WTC11 (cell line): ENCODE data around the gene CCSER1. TPM values are rescaled to one million over a fixed set of nuclear protein-coding genes. Genes with fewer than 3 reads are reported as not detected.

ENCODE experiments used
- ATAC-seq: fragments of 200-7000 bp; cut with Tn5 transposase; 2 replicates; pipeline ENCODE4 v1.10.0; 2021; ENCODE audit warnings: mild to moderate bottlenecking, moderate library complexity
- CTCF ChIA-PET: fragments of 300-600 bp; sonication (Branson Sonifier 250); formaldehyde crosslinking; loops from one replicate; lab custom pipeline; 2021; ENCODE audit warnings: antibody characterized with exemption; lab: Charles Lee
- POLR2A ChIA-PET: fragments of 350-600 bp; sonication (Branson Sonifier 250); formaldehyde crosslinking; loops from one replicate; lab custom pipeline; 2021; ENCODE audit warnings: antibody characterized with exemption; lab: Charles Lee
- DNase-seq: peaks from one replicate; pipeline ENCODE4 v3.0.0; 2021; ENCODE audit warnings: low spot score
- H3K27ac Mint-ChIP-seq: 2 replicates; pipeline ENCODE4 v1.8.0; 2021; ENCODE audit warnings: mixed read lengths
- H3K27me3 Mint-ChIP-seq: 2 replicates; pipeline ENCODE4 v1.8.0; 2021; ENCODE audit warnings: low read depth, mild to moderate bottlenecking, moderate library complexity, mixed read lengths
- H3K36me3 Mint-ChIP-seq: 2 replicates; pipeline ENCODE4 v1.8.0; 2021; ENCODE audit warnings: mixed read lengths
- H3K4me1 Mint-ChIP-seq: 2 replicates; pipeline ENCODE4 v1.8.0; 2022; ENCODE audit warnings: mixed read lengths
- H3K4me3 Mint-ChIP-seq: 2 replicates; pipeline ENCODE4 v1.8.0; 2021; ENCODE audit warnings: mild to moderate bottlenecking, moderate library complexity, mixed read lengths
- H3K9me3 Mint-ChIP-seq: 2 replicates; pipeline ENCODE4 v1.8.0; 2021; ENCODE audit warnings: mixed read lengths
- CBFB ChIP-seq: sonication (generic); formaldehyde crosslinking; IDR thresholded peaks from 2 replicates; pipeline ENCODE4 v1.8.1; 2022; ENCODE audit warnings: mild to moderate bottlenecking, low read depth, missing genetic modification reagents
- CREB1 ChIP-seq: sonication (generic); formaldehyde crosslinking; IDR thresholded peaks from 2 replicates; pipeline ENCODE4 v1.8.0; 2023; ENCODE audit warnings: mild to moderate bottlenecking, missing genetic modification reagents
- FOXJ3 ChIP-seq: sonication (generic); formaldehyde crosslinking; IDR thresholded peaks from 2 replicates; pipeline ENCODE4 v1.9.0; 2021; ENCODE audit warnings: missing genetic modification reagents, mild to moderate bottlenecking, borderline replicate concordance
- HMGA2 ChIP-seq: fragments of 250-450 bp; sonication (Bioruptor Pico); IDR thresholded peaks from 2 replicates; pipeline ENCODE4 v1.4.0; 2021; ENCODE audit warnings: mild to moderate bottlenecking, moderate library complexity
- MXD4 ChIP-seq: fragments of 250-450 bp; sonication (Bioruptor Pico); IDR thresholded peaks from 2 replicates; pipeline ENCODE4 v1.8.0; 2021; ENCODE audit warnings: mild to moderate bottlenecking, moderate library complexity, borderline replicate concordance
- MYBL2 ChIP-seq: sonication (generic); formaldehyde crosslinking; IDR thresholded peaks from 2 replicates; pipeline ENCODE4 v1.8.1; 2023; ENCODE audit warnings: mild to moderate bottlenecking, moderate library complexity, missing genetic modification reagents
- NR2C2 ChIP-seq: sonication (generic); formaldehyde crosslinking; IDR thresholded peaks from 2 replicates; pipeline ENCODE4 v1.8.0; 2022; ENCODE audit warnings: mild to moderate bottlenecking, missing genetic modification reagents
- PRRX2 ChIP-seq: fragments of 250-450 bp; sonication (Bioruptor Pico); IDR thresholded peaks from 2 replicates; pipeline ENCODE4 v1.8.0; 2021; ENCODE audit warnings: mild to moderate bottlenecking
- SP1 ChIP-seq: sonication (generic); formaldehyde crosslinking; conservative IDR thresholded peaks from 2 replicates; pipeline ENCODE4 v1.8.1; 2022; ENCODE audit warnings: missing genetic modification reagents
- ZBTB21 ChIP-seq: sonication (generic); formaldehyde crosslinking; IDR thresholded peaks from 2 replicates; pipeline ENCODE4 v1.8.1; 2023; ENCODE audit warnings: mild to moderate bottlenecking, missing genetic modification reagents, borderline replicate concordance
- ZNF396 ChIP-seq: fragments of 250-450 bp; sonication (Bioruptor Pico); IDR thresholded peaks from 2 replicates; pipeline ENCODE4 v1.8.0; 2021; ENCODE audit warnings: mild to moderate bottlenecking, moderate library complexity, borderline replicate concordance
- total RNA-seq: library from RNA; stranded (reverse); gene quantifications from 3 replicates; pipeline ENCODE4 v1.2.3, GENCODE V29; 2021
- TF ChIP-seq, protein P1 (sequence below): sonication (generic); formaldehyde crosslinking; IDR thresholded peaks from 2 replicates; pipeline ENCODE4 v1.8.1; 2023; ENCODE audit warnings: mild to moderate bottlenecking, missing genetic modification reagents, moderate library complexity
- TF ChIP-seq, protein P2 (sequence below): sonication (generic); formaldehyde crosslinking; IDR thresholded peaks from 2 replicates; pipeline ENCODE4 v1.8.0; 2023; ENCODE audit warnings: missing genetic modification reagents
- TF ChIP-seq, protein P3 (sequence below): sonication (generic); formaldehyde crosslinking; conservative IDR thresholded peaks from 2 replicates; pipeline ENCODE4 v1.8.1; 2023; ENCODE audit warnings: mild to moderate bottlenecking, low read depth, missing genetic modification reagents, moderate library complexity
- TF ChIP-seq, protein P4 (sequence below): sonication (generic); formaldehyde crosslinking; IDR thresholded peaks from 2 replicates; pipeline ENCODE4 v1.8.1; 2023; ENCODE audit warnings: mild to moderate bottlenecking, missing genetic modification reagents, moderate library complexity
- TF ChIP-seq, protein P5 (sequence below): sonication (generic); formaldehyde crosslinking; IDR thresholded peaks from 2 replicates; pipeline ENCODE4 v1.8.1; 2022; ENCODE audit warnings: mild to moderate bottlenecking, missing genetic modification reagents, moderate library complexity, borderline replicate concordance
- TF ChIP-seq, protein P6 (sequence below): sonication (generic); formaldehyde crosslinking; conservative IDR thresholded peaks from 2 replicates; pipeline ENCODE4 v1.8.1; 2022; ENCODE audit warnings: mild to moderate bottlenecking, missing genetic modification reagents
- TF ChIP-seq, protein P7 (sequence below): fragments of 250-450 bp; sonication (Bioruptor Pico); conservative IDR thresholded peaks from 2 replicates; pipeline ENCODE4 v1.9.0; 2021; ENCODE audit warnings: mild to moderate bottlenecking
- TF ChIP-seq, protein P8 (sequence below): sonication (generic); formaldehyde crosslinking; IDR thresholded peaks from 2 replicates; pipeline ENCODE4 v1.8.0; 2023; ENCODE audit warnings: missing genetic modification reagents, mild to moderate bottlenecking, borderline replicate concordance

The CCSER1 gene
- total RNA-seq, 1 experiment from 2014 or later = 0.87 TPM

DNA sequence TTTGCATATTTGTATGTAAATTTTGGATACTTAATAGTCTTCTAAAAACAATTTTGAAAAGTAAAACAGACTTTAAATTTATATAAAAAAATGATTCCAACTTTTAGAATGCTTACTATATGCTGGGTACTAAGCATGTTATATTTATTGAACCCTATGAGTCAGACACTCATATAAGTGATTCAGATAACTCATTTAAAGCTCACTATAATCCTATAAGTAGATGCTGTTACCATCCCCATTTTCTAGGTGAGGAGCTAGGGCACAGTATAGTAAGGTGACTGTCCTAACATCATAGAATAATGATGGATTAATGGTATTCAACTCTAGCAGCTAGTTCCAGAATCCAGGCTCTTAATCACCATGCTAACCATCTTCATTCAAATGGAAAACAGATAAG, 1299.5 kb downstream of the CCSER1 start (continued):
- TF ChIP-seq, protein P1, sequence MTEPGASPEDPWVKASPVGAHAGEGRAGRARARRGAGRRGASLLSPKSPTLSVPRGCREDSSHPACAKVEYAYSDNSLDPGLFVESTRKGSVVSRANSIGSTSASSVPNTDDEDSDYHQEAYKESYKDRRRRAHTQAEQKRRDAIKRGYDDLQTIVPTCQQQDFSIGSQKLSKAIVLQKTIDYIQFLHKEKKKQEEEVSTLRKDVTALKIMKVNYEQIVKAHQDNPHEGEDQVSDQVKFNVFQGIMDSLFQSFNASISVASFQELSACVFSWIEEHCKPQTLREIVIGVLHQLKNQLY (CRISPR knock-in tag) = no peak
- TF ChIP-seq, protein P2, sequence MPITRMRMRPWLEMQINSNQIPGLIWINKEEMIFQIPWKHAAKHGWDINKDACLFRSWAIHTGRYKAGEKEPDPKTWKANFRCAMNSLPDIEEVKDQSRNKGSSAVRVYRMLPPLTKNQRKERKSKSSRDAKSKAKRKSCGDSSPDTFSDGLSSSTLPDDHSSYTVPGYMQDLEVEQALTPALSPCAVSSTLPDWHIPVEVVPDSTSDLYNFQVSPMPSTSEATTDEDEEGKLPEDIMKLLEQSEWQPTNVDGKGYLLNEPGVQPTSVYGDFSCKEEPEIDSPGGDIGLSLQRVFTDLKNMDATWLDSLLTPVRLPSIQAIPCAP (CRISPR knock-in tag) = no peak
- TF ChIP-seq, protein P3, sequence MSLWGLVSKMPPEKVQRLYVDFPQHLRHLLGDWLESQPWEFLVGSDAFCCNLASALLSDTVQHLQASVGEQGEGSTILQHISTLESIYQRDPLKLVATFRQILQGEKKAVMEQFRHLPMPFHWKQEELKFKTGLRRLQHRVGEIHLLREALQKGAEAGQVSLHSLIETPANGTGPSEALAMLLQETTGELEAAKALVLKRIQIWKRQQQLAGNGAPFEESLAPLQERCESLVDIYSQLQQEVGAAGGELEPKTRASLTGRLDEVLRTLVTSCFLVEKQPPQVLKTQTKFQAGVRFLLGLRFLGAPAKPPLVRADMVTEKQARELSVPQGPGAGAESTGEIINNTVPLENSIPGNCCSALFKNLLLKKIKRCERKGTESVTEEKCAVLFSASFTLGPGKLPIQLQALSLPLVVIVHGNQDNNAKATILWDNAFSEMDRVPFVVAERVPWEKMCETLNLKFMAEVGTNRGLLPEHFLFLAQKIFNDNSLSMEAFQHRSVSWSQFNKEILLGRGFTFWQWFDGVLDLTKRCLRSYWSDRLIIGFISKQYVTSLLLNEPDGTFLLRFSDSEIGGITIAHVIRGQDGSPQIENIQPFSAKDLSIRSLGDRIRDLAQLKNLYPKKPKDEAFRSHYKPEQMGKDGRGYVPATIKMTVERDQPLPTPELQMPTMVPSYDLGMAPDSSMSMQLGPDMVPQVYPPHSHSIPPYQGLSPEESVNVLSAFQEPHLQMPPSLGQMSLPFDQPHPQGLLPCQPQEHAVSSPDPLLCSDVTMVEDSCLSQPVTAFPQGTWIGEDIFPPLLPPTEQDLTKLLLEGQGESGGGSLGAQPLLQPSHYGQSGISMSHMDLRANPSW (CRISPR knock-in tag) = no peak
- TF ChIP-seq NR2C2 (CRISPR knock-in tag) (no peak), MXD4 (CRISPR knock-in tag) (no peak), CREB1 (no peak), FOXJ3 (CRISPR knock-in tag) (no peak)
- TF ChIP-seq, protein P4, sequence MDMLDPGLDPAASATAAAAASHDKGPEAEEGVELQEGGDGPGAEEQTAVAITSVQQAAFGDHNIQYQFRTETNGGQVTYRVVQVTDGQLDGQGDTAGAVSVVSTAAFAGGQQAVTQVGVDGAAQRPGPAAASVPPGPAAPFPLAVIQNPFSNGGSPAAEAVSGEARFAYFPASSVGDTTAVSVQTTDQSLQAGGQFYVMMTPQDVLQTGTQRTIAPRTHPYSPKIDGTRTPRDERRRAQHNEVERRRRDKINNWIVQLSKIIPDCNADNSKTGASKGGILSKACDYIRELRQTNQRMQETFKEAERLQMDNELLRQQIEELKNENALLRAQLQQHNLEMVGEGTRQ (CRISPR knock-in tag) = no peak
- TF ChIP-seq, protein P5, sequence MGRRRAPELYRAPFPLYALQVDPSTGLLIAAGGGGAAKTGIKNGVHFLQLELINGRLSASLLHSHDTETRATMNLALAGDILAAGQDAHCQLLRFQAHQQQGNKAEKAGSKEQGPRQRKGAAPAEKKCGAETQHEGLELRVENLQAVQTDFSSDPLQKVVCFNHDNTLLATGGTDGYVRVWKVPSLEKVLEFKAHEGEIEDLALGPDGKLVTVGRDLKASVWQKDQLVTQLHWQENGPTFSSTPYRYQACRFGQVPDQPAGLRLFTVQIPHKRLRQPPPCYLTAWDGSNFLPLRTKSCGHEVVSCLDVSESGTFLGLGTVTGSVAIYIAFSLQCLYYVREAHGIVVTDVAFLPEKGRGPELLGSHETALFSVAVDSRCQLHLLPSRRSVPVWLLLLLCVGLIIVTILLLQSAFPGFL = no peak

DNA sequence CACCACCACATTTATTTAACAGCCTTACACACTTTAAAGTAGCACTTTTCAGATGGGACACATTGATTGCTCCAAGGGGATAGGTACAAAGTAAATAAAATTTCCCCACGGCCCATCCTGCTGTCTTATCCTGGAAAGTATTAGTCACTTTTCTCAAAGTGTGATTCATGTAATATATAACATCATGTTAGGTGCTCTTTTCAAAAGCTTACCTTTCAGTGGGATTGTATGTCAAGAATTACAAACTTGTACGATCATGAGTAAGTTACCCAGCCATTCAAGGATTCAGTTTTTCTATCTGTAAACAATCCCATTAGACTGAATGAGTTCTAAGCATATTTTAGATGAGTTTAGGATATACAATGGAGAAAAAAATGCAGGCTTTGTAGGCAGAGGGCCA, 1300.0 kb downstream of the CCSER1 start:
- Mint-ChIP-seq H3K4me3 (no peak overlapping the region), H3K4me1 (peaks cover 6% of the 10 kb centered on the region), H3K36me3 (no peaks in the 10 kb centered on the region; the same call in 1 of the 2 replicates), H3K9me3 (peaks cover 8% of the 10 kb centered on the region), H3K27ac (no peak overlapping the region), H3K27me3 (no peaks in the 10 kb centered on the region)
- DNase-seq (no peak), ATAC-seq (no peak)
- no peak for TF ChIP-seq ZNF396 (CRISPR knock-in tag)
- TF ChIP-seq, protein P6, sequence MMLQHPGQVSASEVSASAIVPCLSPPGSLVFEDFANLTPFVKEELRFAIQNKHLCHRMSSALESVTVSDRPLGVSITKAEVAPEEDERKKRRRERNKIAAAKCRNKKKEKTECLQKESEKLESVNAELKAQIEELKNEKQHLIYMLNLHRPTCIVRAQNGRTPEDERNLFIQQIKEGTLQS (CRISPR knock-in tag) = no peak
- TF ChIP-seq CBFB (CRISPR knock-in tag) = no peak
- no peak for TF ChIP-seq SP1
- CTCF ChIA-PET = no interaction called here
- POLR2A ChIA-PET = no interaction called here

DNA sequence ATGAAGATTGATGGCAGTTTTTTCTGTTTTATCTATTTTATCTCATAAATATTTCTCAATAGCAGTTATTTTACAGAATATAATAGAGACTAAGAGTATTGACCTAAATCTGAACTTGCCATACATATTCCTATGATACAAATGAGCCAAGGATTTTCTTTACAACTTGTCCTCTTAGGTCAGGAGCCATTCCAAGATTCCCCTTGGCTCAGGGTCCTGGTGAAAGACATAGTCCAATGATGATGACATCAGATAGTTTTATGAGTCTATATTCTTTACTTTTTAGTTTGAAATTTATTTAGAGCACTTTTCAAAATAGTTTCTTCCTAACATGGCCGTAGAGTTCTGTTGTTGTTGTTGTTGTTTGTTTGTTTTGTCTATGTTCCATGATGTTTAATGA, 1307.4 kb downstream of the CCSER1 start:
- no peak for DNase-seq
- POLR2A ChIA-PET = no interaction called here
- peaks cover 23% of the 10 kb centered on the region for H3K9me3 Mint-ChIP-seq

More for the DNA sequence above, 1307.4 kb downstream of the CCSER1 start:
- H3K4me1 Mint-ChIP-seq = no peaks in the 10 kb centered on the region
- TF ChIP-seq HMGA2 (CRISPR knock-in tag) = no peak
- TF ChIP-seq, protein P7, sequence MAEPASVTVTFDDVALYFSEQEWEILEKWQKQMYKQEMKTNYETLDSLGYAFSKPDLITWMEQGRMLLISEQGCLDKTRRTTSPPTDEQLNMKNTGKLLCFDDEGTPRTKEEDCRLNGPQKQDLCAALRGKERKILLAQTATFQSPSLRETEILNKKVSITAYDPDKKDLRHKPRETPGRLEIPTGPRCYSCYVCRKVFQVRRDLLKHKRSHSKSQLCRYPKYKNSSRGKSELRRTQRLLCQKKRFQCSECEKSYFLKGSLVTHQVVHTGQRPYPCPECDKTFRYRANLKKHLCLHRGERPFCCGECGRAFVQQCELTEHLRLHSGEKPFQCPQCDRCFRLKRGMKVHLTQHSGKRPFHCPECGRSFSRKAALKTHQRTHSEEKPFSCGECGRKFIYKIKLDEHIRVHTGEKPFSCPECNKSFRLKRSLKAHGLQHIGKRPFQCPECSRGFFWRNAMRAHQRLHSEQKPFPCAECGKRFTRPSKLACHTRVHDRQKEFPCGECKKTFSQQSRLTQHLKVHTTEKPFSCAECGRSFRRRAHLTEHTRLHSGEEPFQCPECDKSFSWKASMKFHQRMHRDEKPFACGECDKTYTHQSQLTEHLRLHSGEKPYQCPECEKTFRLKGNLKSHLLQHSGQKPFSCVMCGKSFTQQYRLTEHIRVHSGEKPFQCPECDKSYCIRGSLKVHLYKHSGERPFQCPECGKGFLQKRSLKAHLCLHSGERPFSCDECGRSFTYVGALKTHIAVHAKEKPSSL (CRISPR knock-in tag) = no peak
- no peak for TF ChIP-seq MYBL2 (CRISPR knock-in tag)
- no peak for TF ChIP-seq FOXJ3 (CRISPR knock-in tag)
- no peak for TF ChIP-seq PRRX2 (CRISPR knock-in tag)
- TF ChIP-seq ZBTB21 = no peak
- TF ChIP-seq, protein P8, sequence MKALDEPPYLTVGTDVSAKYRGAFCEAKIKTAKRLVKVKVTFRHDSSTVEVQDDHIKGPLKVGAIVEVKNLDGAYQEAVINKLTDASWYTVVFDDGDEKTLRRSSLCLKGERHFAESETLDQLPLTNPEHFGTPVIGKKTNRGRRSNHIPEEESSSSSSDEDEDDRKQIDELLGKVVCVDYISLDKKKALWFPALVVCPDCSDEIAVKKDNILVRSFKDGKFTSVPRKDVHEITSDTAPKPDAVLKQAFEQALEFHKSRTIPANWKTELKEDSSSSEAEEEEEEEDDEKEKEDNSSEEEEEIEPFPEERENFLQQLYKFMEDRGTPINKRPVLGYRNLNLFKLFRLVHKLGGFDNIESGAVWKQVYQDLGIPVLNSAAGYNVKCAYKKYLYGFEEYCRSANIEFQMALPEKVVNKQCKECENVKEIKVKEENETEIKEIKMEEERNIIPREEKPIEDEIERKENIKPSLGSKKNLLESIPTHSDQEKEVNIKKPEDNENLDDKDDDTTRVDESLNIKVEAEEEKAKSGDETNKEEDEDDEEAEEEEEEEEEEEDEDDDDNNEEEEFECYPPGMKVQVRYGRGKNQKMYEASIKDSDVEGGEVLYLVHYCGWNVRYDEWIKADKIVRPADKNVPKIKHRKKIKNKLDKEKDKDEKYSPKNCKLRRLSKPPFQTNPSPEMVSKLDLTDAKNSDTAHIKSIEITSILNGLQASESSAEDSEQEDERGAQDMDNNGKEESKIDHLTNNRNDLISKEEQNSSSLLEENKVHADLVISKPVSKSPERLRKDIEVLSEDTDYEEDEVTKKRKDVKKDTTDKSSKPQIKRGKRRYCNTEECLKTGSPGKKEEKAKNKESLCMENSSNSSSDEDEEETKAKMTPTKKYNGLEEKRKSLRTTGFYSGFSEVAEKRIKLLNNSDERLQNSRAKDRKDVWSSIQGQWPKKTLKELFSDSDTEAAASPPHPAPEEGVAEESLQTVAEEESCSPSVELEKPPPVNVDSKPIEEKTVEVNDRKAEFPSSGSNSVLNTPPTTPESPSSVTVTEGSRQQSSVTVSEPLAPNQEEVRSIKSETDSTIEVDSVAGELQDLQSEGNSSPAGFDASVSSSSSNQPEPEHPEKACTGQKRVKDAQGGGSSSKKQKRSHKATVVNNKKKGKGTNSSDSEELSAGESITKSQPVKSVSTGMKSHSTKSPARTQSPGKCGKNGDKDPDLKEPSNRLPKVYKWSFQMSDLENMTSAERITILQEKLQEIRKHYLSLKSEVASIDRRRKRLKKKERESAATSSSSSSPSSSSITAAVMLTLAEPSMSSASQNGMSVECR (CRISPR knock-in tag) = no peak
- TF ChIP-seq, all 79 proteins: peak for 0
- H3K36me3 Mint-ChIP-seq = peaks cover 22% of the 10 kb centered on the region
- H3K27me3 Mint-ChIP-seq = peaks cover 3% of the 10 kb centered on the region; the same call in 1 of the 2 replicates
- H3K4me3 Mint-ChIP-seq = no peak overlapping the region
- CTCF ChIA-PET = no interaction called here
- H3K27ac Mint-ChIP-seq = no peak overlapping the region
- ATAC-seq = no peak
